VCaP (cell line): Measurements from ENCODE around the gene TTC21A.

Experiments used
- H3K27ac ChIP-seq: fragments of 450-650 bp; 2 replicates; pipeline ENCODE4 v1.5.1; 2017
- CTCF ChIP-seq: fragments of 450-650 bp; conservative IDR thresholded peaks from 2 replicates; pipeline ENCODE4 v1.5.1; 2017; ENCODE audit warnings: mild to moderate bottlenecking, moderate library complexity

TTC21A gene

GRCh38 chr3:39177708-39178332 is 70.3 kb downstream of the TTC21A start:
- H3K27ac ChIP-seq: peak overlapping the region; percentile 83
- no peak for TF ChIP-seq CTCF

- no peak for TF ChIP-seq CTCF
- H3K27ac ChIP-seq: peak overlapping the region; percentile 83
These were observed 71.1 kb downstream of the TTC21A start for GRCh38 chr3:39178553-39178952.

- no peak for TF ChIP-seq CTCF
- peak overlapping the region; percentile 70 for H3K27ac ChIP-seq
These were observed 72.7 kb downstream of the TTC21A start for GRCh38 chr3:39180183-39180545.

- peak; percentile 24; the same call in 1 of the 2 replicates for TF ChIP-seq CTCF
- peak overlapping the region; percentile 70 for H3K27ac ChIP-seq
These were observed 73.3 kb downstream of the TTC21A start for GRCh38 chr3:39180546-39181346.

GRCh38 chr3:39181408-39182335 is 74.2 kb downstream of the TTC21A start:
- peak overlapping the region; percentile 70 for H3K27ac ChIP-seq
- no peak for TF ChIP-seq CTCF

GRCh38 chr3:39183211-39184080 is 76.0 kb downstream of the TTC21A start:
- H3K27ac ChIP-seq: peak overlapping the region; percentile 70; the same call in 1 of the 2 replicates
- no peak for TF ChIP-seq CTCF
